Measurements from ENCODE around the gene SINHCAF.
A peak's percentile ranks its signal among the peaks of the same experiment; 100 is the strongest.

SINHCAF gene

GRCh38 chr12:31311634-31312258 is 14.2 kb downstream of the SINHCAF start:
- DNase-seq (ENCODE audit: insufficient read length, low spot score) (no peak), FAIRE-seq (no peak)

GRCh38 chr12:31310488-31310887 is 15.5 kb downstream of the SINHCAF start:
- FAIRE-seq (no peak), DNase-seq (ENCODE audit: insufficient read length, low spot score) (no peak)

- FAIRE-seq (no peak), DNase-seq (ENCODE audit: insufficient read length, low spot score) (no peak)
These were observed 16.7 kb downstream of the SINHCAF start for GRCh38 chr12:31309279-31309678.

GRCh38 chr12:31308116-31308515 is 17.8 kb downstream of the SINHCAF start:
- FAIRE-seq (no peak), DNase-seq (ENCODE audit: insufficient read length, low spot score) (no peak)

- DNase-seq (ENCODE audit: insufficient read length, low spot score) (no peak), FAIRE-seq (peak; percentile 72)
These were observed 19.1 kb downstream of the SINHCAF start for GRCh38 chr12:31306866-31307265.

- DNase-seq (ENCODE audit: insufficient read length, low spot score) (no peak), FAIRE-seq (no peak)
These were observed 22.5 kb downstream of the SINHCAF start for GRCh38 chr12:31303466-31303865.

- FAIRE-seq (peak; percentile 9), DNase-seq (ENCODE audit: insufficient read length, low spot score) (no peak)
These were observed 24.6 kb downstream of the SINHCAF start for GRCh38 chr12:31301311-31301710.

- DNase-seq (ENCODE audit: insufficient read length, low spot score) (no peak), FAIRE-seq (no peak)
These were observed 25.2 kb downstream of the SINHCAF start for GRCh38 chr12:31300783-31301182.

- DNase-seq (ENCODE audit: insufficient read length, low spot score) (no peak), FAIRE-seq (no peak)
These were observed 25.6 kb downstream of the SINHCAF start for GRCh38 chr12:31300341-31300740.

GRCh38 chr12:31298922-31299321 is 27.0 kb downstream of the SINHCAF start:
- FAIRE-seq = no peak
- DNase-seq (ENCODE audit: insufficient read length, low spot score) = no peak

GRCh38 chr12:31298515-31298910 is 27.4 kb downstream of the SINHCAF start:
- no peak for DNase-seq (ENCODE audit: insufficient read length, low spot score)

GRCh38 chr12:31297572-31298514 is 28.1 kb downstream of the SINHCAF start:
- no peak for FAIRE-seq

More at GRCh38 chr12:31298515-31298910, 27.4 kb downstream of the SINHCAF start:
- FAIRE-seq = no peak

GRCh38 chr12:31289441-31289840 is 36.5 kb downstream of the SINHCAF start:
- no peak for DNase-seq (ENCODE audit: insufficient read length, low spot score)
- no peak for FAIRE-seq

More at GRCh38 chr12:31297572-31298514, 28.1 kb downstream of the SINHCAF start:
- no peak for DNase-seq (ENCODE audit: insufficient read length, low spot score)

GRCh38 chr12:31288381-31288780 is 37.6 kb downstream of the SINHCAF start:
- FAIRE-seq (no peak), DNase-seq (ENCODE audit: insufficient read length, low spot score) (no peak)

- no peak for FAIRE-seq
- no peak for DNase-seq (ENCODE audit: insufficient read length, low spot score)
These were observed 45.8 kb downstream of the SINHCAF start for GRCh38 chr12:31280183-31280582.

GRCh38 chr12:31279390-31279924 is 46.5 kb downstream of the SINHCAF start:
- FAIRE-seq (no peak), DNase-seq (ENCODE audit: insufficient read length, low spot score) (no peak)

GRCh38 chr12:31278832-31279231 is 47.1 kb downstream of the SINHCAF start:
- FAIRE-seq (no peak), DNase-seq (ENCODE audit: insufficient read length, low spot score) (no peak)

- FAIRE-seq (no peak), DNase-seq (ENCODE audit: insufficient read length, low spot score) (no peak)
These were observed 47.5 kb downstream of the SINHCAF start for GRCh38 chr12:31278424-31278823.

- DNase-seq (ENCODE audit: insufficient read length, low spot score) (no peak), FAIRE-seq (no peak)
These were observed 48.9 kb downstream of the SINHCAF start for GRCh38 chr12:31277081-31277480.

- DNase-seq (ENCODE audit: insufficient read length, low spot score) (no peak), FAIRE-seq (no peak)
These were observed 50.5 kb downstream of the SINHCAF start for GRCh38 chr12:31275491-31275890.

- FAIRE-seq (no peak), DNase-seq (ENCODE audit: insufficient read length, low spot score) (no peak)
These were observed 51.2 kb downstream of the SINHCAF start for GRCh38 chr12:31274520-31275300.
